Mucosa of stomach (tissue), 1 donor: ENCODE data around the gene CALML5.

Experiments
- H3K27me3 ChIP-seq: one replicate; pipeline ENCODE4 v1.7.0; 2013; ENCODE audit warnings: mild to moderate bottlenecking, low read length; ENCODE audit not compliant: control insufficient read depth, insufficient read depth
- H3K36me3 ChIP-seq: one replicate; pipeline ENCODE4 v1.7.0; 2013; ENCODE audit warnings: low read length; ENCODE audit not compliant: control insufficient read depth, insufficient read depth
- H3K4me1 ChIP-seq: one replicate; pipeline ENCODE4 v1.7.0; 2013; ENCODE audit warnings: mild to moderate bottlenecking, low read length; ENCODE audit not compliant: control insufficient read depth, insufficient read depth
- H3K4me3 ChIP-seq: one replicate; pipeline ENCODE4 v1.7.0; 2013; ENCODE audit warnings: low read length
- H3K9ac ChIP-seq: one replicate; pipeline ENCODE4 v1.7.0; 2013; ENCODE audit warnings: mild to moderate bottlenecking, low read length, moderate library complexity
- H3K9me3 ChIP-seq: one replicate; pipeline ENCODE4 v1.7.0; 2013; ENCODE audit warnings: mild to moderate bottlenecking, low read length, moderate library complexity; ENCODE audit not compliant: control insufficient read depth
- donor health status: Pancreatic carcinoma.

Gene CALML5

GRCh38 chr10:5491477-5491876 is 7.9 kb downstream of the CALML5 start:
- Histone ChIP-seq H3K27me3 (no peaks in the 10 kb centered on the region), H3K9me3 (no peaks in the 10 kb centered on the region), H3K36me3 (no peaks in the 10 kb centered on the region), H3K4me3 (no peak overlapping the region), H3K9ac (no peak overlapping the region), H3K4me1 (peaks cover 47% of the 10 kb centered on the region)

GRCh38 chr10:5490698-5491464 is 8.5 kb downstream of the CALML5 start:
- Histone ChIP-seq H3K36me3 (no peaks in the 10 kb centered on the region), H3K4me3 (no peak overlapping the region), H3K9me3 (no peaks in the 10 kb centered on the region), H3K27me3 (no peaks in the 10 kb centered on the region), H3K4me1 (peaks cover 41% of the 10 kb centered on the region), H3K9ac (no peak overlapping the region)

- no peak overlapping the region for H3K9ac ChIP-seq
Measured at GRCh38 chr10:5490032-5490431, 9.3 kb downstream of the CALML5 start.

GRCh38 chr10:5488272-5489161 is 10.9 kb downstream of the CALML5 start:
- Histone ChIP-seq H3K4me3 (no peak overlapping the region), H3K27me3 (no peaks in the 10 kb centered on the region), H3K9ac (peak overlapping the region; percentile 57), H3K9me3 (no peaks in the 10 kb centered on the region), H3K4me1 (peaks cover 32% of the 10 kb centered on the region), H3K36me3 (no peaks in the 10 kb centered on the region)

More at GRCh38 chr10:5490032-5490431, 9.3 kb downstream of the CALML5 start:
- Histone ChIP-seq H3K4me1 (peaks cover 39% of the 10 kb centered on the region), H3K27me3 (no peaks in the 10 kb centered on the region), H3K9me3 (no peaks in the 10 kb centered on the region), H3K36me3 (no peaks in the 10 kb centered on the region), H3K4me3 (no peak overlapping the region)

- no peak overlapping the region for H3K9ac ChIP-seq
- H3K4me1 ChIP-seq: peaks cover 27% of the 10 kb centered on the region
- H3K27me3 ChIP-seq: no peaks in the 10 kb centered on the region
- no peak overlapping the region for H3K4me3 ChIP-seq
- no peaks in the 10 kb centered on the region for H3K9me3 ChIP-seq
- H3K36me3 ChIP-seq: no peaks in the 10 kb centered on the region
Measured at GRCh38 chr10:5486853-5487235, 12.5 kb downstream of the CALML5 start.

- H3K27me3 ChIP-seq: no peaks in the 10 kb centered on the region
- H3K9ac ChIP-seq: no peak overlapping the region
- H3K36me3 ChIP-seq: no peaks in the 10 kb centered on the region
- peaks cover 27% of the 10 kb centered on the region for H3K4me1 ChIP-seq
- H3K9me3 ChIP-seq: no peaks in the 10 kb centered on the region
- H3K4me3 ChIP-seq: no peak overlapping the region
Measured at GRCh38 chr10:5485948-5486852, 13.2 kb downstream of the CALML5 start.

- no peak overlapping the region for H3K9ac ChIP-seq
- H3K36me3 ChIP-seq: no peaks in the 10 kb centered on the region
- no peaks in the 10 kb centered on the region for H3K27me3 ChIP-seq
- H3K9me3 ChIP-seq: no peaks in the 10 kb centered on the region
- H3K4me3 ChIP-seq: no peak overlapping the region
- H3K4me1 ChIP-seq: peaks cover 27% of the 10 kb centered on the region
Measured at GRCh38 chr10:5485290-5485689, 14.1 kb downstream of the CALML5 start.

GRCh38 chr10:5484205-5484604 is 15.2 kb downstream of the CALML5 start:
- no peak overlapping the region for H3K9ac ChIP-seq
- no peaks in the 10 kb centered on the region for H3K9me3 ChIP-seq
- no peak overlapping the region for H3K4me3 ChIP-seq
- no peaks in the 10 kb centered on the region for H3K27me3 ChIP-seq
- peaks cover 23% of the 10 kb centered on the region for H3K4me1 ChIP-seq
- no peaks in the 10 kb centered on the region for H3K36me3 ChIP-seq

GRCh38 chr10:5482016-5482415 is 17.4 kb downstream of the CALML5 start:
- H3K4me3 ChIP-seq: no peak overlapping the region
- H3K9me3 ChIP-seq: no peaks in the 10 kb centered on the region
- no peaks in the 10 kb centered on the region for H3K36me3 ChIP-seq
- H3K27me3 ChIP-seq: no peaks in the 10 kb centered on the region
- peaks cover 13% of the 10 kb centered on the region for H3K4me1 ChIP-seq
- H3K9ac ChIP-seq: no peak overlapping the region

GRCh38 chr10:5481121-5481520 is 18.2 kb downstream of the CALML5 start:
- Histone ChIP-seq H3K9me3 (no peaks in the 10 kb centered on the region), H3K4me1 (peaks cover 9% of the 10 kb centered on the region), H3K36me3 (no peaks in the 10 kb centered on the region), H3K4me3 (no peak overlapping the region), H3K27me3 (no peaks in the 10 kb centered on the region), H3K9ac (no peak overlapping the region)

- Histone ChIP-seq H3K9me3 (no peaks in the 10 kb centered on the region), H3K4me1 (peaks cover 9% of the 10 kb centered on the region), H3K27me3 (no peaks in the 10 kb centered on the region), H3K4me3 (no peak overlapping the region), H3K9ac (no peak overlapping the region), H3K36me3 (no peaks in the 10 kb centered on the region)
Measured at GRCh38 chr10:5480162-5480941, 19.0 kb downstream of the CALML5 start.
